Activated CD4-positive, alpha-beta memory T cell treated with anti-CD3 and anti-CD28 coated beads, Interleukin-2, amount 10 ng/mL, durations not matched to agents 7 days and 5 days (primary cell): Measurements from ENCODE around the gene ZNF672. TPM values are rescaled to one million over a fixed set of nuclear protein-coding genes. Genes with fewer than 3 reads are reported as not detected.
A peak's percentile ranks its signal among the peaks of the same experiment; 100 is the strongest.

ENCODE experiments used
- CTCF ChIA-PET: fragments of 350-600 bp; sonication (Branson Sonifier 250); formaldehyde crosslinking; loops from one replicate; lab custom pipeline; 2021; ENCODE audit warnings: antibody characterized with exemption, inconsistent platforms; lab: Charles Lee
- POLR2A ChIA-PET: fragments of 350-600 bp; sonication (Branson Sonifier 250); formaldehyde crosslinking; loops from one replicate; lab custom pipeline; 2021; ENCODE audit warnings: antibody characterized with exemption; lab: Charles Lee
- DNase-seq: peaks from one replicate; pipeline ENCODE4 v3.0.0-alpha.2; 2020
- H3K27ac Mint-ChIP-seq: one replicate; pipeline ENCODE4 v1.8.0; 2021; ENCODE audit warnings: mild to moderate bottlenecking, mixed read lengths
- H3K27me3 Mint-ChIP-seq: one replicate; pipeline ENCODE4 v1.8.0; 2021; ENCODE audit warnings: mixed read lengths
- H3K36me3 Mint-ChIP-seq: one replicate; pipeline ENCODE4 v1.8.0; 2021; ENCODE audit warnings: low read depth, mixed read lengths
- H3K4me1 Mint-ChIP-seq: one replicate; pipeline ENCODE4 v1.8.0; 2021; ENCODE audit warnings: mixed read lengths
- H3K4me3 Mint-ChIP-seq: one replicate; pipeline ENCODE4 v1.8.0; 2021; ENCODE audit warnings: mild to moderate bottlenecking, mixed read lengths
- H3K9me3 Mint-ChIP-seq: one replicate; pipeline ENCODE4 v1.8.0; 2021; ENCODE audit warnings: mixed read lengths
- total RNA-seq, 2 experiments: library from RNA; stranded (reverse); gene quantifications; one replicate each; pipeline ENCODE4 v1.2.3, GENCODE V29; 2021

The ZNF672 gene
- total RNA-seq, 2 experiments from 2014 or later: 54.1 to 60.1 TPM

- Mint-ChIP-seq H3K27ac (peak overlapping the region; percentile 77), H3K27me3 (no peaks in the 10 kb centered on the region), H3K36me3 (peaks cover 70% of the 10 kb centered on the region), H3K4me3 (no peak overlapping the region), H3K4me1 (peaks cover 43% of the 10 kb centered on the region), H3K9me3 (no peaks in the 10 kb centered on the region)
- no peak for DNase-seq
- ChIA-PET POLR2A (no interaction called here), CTCF (no interaction called here)
Observed at GRCh38 chr1:248815407-248816034, 22.5 kb upstream of the ZNF672 start.

GRCh38 chr1:248816042-248816851 is 21.8 kb upstream of the ZNF672 start:
- Mint-ChIP-seq H3K27ac (peak overlapping the region; percentile 77), H3K9me3 (no peaks in the 10 kb centered on the region), H3K4me1 (peaks cover 48% of the 10 kb centered on the region), H3K4me3 (no peak overlapping the region), H3K36me3 (peaks cover 70% of the 10 kb centered on the region), H3K27me3 (no peaks in the 10 kb centered on the region)
- ChIA-PET CTCF (no interaction called here), POLR2A (interaction anchor here (2.0 kb wide), 1 partner anchor 10 kb away, joined by 7 read pairs; the partner anchor contains the start of gene SH3BP5L)
- no peak for DNase-seq

- H3K4me3 Mint-ChIP-seq: no peak overlapping the region
- no peaks in the 10 kb centered on the region for H3K9me3 Mint-ChIP-seq
- DNase-seq: no peak
- POLR2A ChIA-PET: interaction anchor here (2.0 kb wide), 1 partner anchor 9 kb away, joined by 7 read pairs; the partner anchor contains the start of gene SH3BP5L
- CTCF ChIA-PET: no interaction called here
- peaks cover 71% of the 10 kb centered on the region for H3K36me3 Mint-ChIP-seq
- no peaks in the 10 kb centered on the region for H3K27me3 Mint-ChIP-seq
- H3K4me1 Mint-ChIP-seq: peaks cover 56% of the 10 kb centered on the region
- H3K27ac Mint-ChIP-seq: peak overlapping the region; percentile 77
Observed at GRCh38 chr1:248817065-248817464, 21.0 kb upstream of the ZNF672 start.

- POLR2A ChIA-PET: interaction anchor here (1.7 kb wide), 1 partner anchor 8 kb away, joined by 4 read pairs; no protein-coding TSS in a partner anchor
- CTCF ChIA-PET: interaction anchor here (0.7 kb wide), 1 partner anchor 26 kb away, joined by 3 read pairs; no protein-coding TSS in a partner anchor
- H3K9me3 Mint-ChIP-seq: no peaks in the 10 kb centered on the region
Observed at GRCh38 chr1:248818505-248819374, 19.3 kb upstream of the ZNF672 start.

GRCh38 chr1:248820041-248820585 is 17.9 kb upstream of the ZNF672 start:
- no peak overlapping the region for H3K4me3 Mint-ChIP-seq
- no peak overlapping the region for H3K27ac Mint-ChIP-seq
- peaks cover 66% of the 10 kb centered on the region for H3K36me3 Mint-ChIP-seq
- no peak for DNase-seq
- H3K27me3 Mint-ChIP-seq: no peaks in the 10 kb centered on the region
- CTCF ChIA-PET: no interaction called here
- H3K9me3 Mint-ChIP-seq: no peaks in the 10 kb centered on the region
- H3K4me1 Mint-ChIP-seq: peaks cover 83% of the 10 kb centered on the region
- POLR2A ChIA-PET: interaction anchor here (0.9 to 1.7 kb wide), 2 partner anchors 10 to 17 kb away, joined by 3 to 4 read pairs; no protein-coding TSS in a partner anchor

More at GRCh38 chr1:248818505-248819374, 19.3 kb upstream of the ZNF672 start:
- Mint-ChIP-seq H3K36me3 (peaks cover 67% of the 10 kb centered on the region), H3K27ac (peak overlapping the region; percentile 62), H3K27me3 (no peaks in the 10 kb centered on the region), H3K4me1 (peaks cover 71% of the 10 kb centered on the region), H3K4me3 (no peak overlapping the region)
- DNase-seq: no peak

GRCh38 chr1:248821101-248821500 is 16.9 kb upstream of the ZNF672 start:
- Mint-ChIP-seq H3K4me1 (peaks cover 84% of the 10 kb centered on the region), H3K27me3 (no peaks in the 10 kb centered on the region), H3K27ac (no peak overlapping the region), H3K4me3 (no peak overlapping the region), H3K36me3 (peaks cover 67% of the 10 kb centered on the region), H3K9me3 (no peaks in the 10 kb centered on the region)
- POLR2A ChIA-PET: no interaction called here
- no peak for DNase-seq
- CTCF ChIA-PET: no interaction called here

- POLR2A ChIA-PET: interaction anchor here (8.0 kb wide), 1 partner anchor 16 kb away, joined by 136 read pairs; the partner anchor contains the start of gene ZNF672
- peaks cover 80% of the 10 kb centered on the region for H3K4me1 Mint-ChIP-seq
Observed at GRCh38 chr1:248821641-248822040, 16.4 kb upstream of the ZNF672 start.

GRCh38 chr1:248822148-248823032 is 15.6 kb upstream of the ZNF672 start:
- POLR2A ChIA-PET: interaction anchor here (0.6 to 8.0 kb wide), 2 partner anchors 15 to 70 kb away, joined by 3 to 136 read pairs; partner anchors contain the start of gene ZNF672
- no peak overlapping the region for H3K4me3 Mint-ChIP-seq
- H3K4me1 Mint-ChIP-seq: peaks cover 79% of the 10 kb centered on the region
- DNase-seq: no peak
- CTCF ChIA-PET: no interaction called here
- H3K36me3 Mint-ChIP-seq: peaks cover 57% of the 10 kb centered on the region
- H3K9me3 Mint-ChIP-seq: no peaks in the 10 kb centered on the region
- no peaks in the 10 kb centered on the region for H3K27me3 Mint-ChIP-seq
- H3K27ac Mint-ChIP-seq: no peak overlapping the region

More at GRCh38 chr1:248821641-248822040, 16.4 kb upstream of the ZNF672 start:
- no peaks in the 10 kb centered on the region for H3K27me3 Mint-ChIP-seq
- H3K36me3 Mint-ChIP-seq: peaks cover 61% of the 10 kb centered on the region
- no peak for DNase-seq
- CTCF ChIA-PET: no interaction called here
- H3K4me3 Mint-ChIP-seq: no peak overlapping the region
- H3K9me3 Mint-ChIP-seq: no peaks in the 10 kb centered on the region
- H3K27ac Mint-ChIP-seq: no peak overlapping the region

- ChIA-PET POLR2A (interaction anchor here (0.6 to 8.0 kb wide), 2 partner anchors 14 to 35 kb away, joined by 3 to 136 read pairs; partner anchors contain the start of genes ZNF672 and ZNF692), CTCF (no interaction called here)
- H3K9me3 Mint-ChIP-seq: no peaks in the 10 kb centered on the region
- H3K4me1 Mint-ChIP-seq: peaks cover 75% of the 10 kb centered on the region
- peak overlapping the region; percentile 33 for H3K4me3 Mint-ChIP-seq
- no peak for DNase-seq
- H3K27ac Mint-ChIP-seq: no peak overlapping the region
- peaks cover 50% of the 10 kb centered on the region for H3K36me3 Mint-ChIP-seq
- no peaks in the 10 kb centered on the region for H3K27me3 Mint-ChIP-seq
Observed at GRCh38 chr1:248823517-248824001, 14.5 kb upstream of the ZNF672 start.

- H3K4me3 Mint-ChIP-seq: peak overlapping the region; percentile 84
- peaks cover 68% of the 10 kb centered on the region for H3K4me1 Mint-ChIP-seq
- H3K27ac Mint-ChIP-seq: peak overlapping the region; percentile 98
- H3K36me3 Mint-ChIP-seq: peaks cover 45% of the 10 kb centered on the region
- ChIA-PET CTCF (no interaction called here), POLR2A (interaction anchor here (1.7 to 8.0 kb wide), 3 partner anchors 13 to 35 kb away, joined by 4 to 136 read pairs (median 25); partner anchors contain the start of genes ZNF672 and ZNF692)
- DNase-seq: no peak
- H3K9me3 Mint-ChIP-seq: no peaks in the 10 kb centered on the region
- H3K27me3 Mint-ChIP-seq: no peaks in the 10 kb centered on the region
Observed at GRCh38 chr1:248824301-248824700, 13.7 kb upstream of the ZNF672 start.

- H3K36me3 Mint-ChIP-seq: peaks cover 44% of the 10 kb centered on the region
- no peaks in the 10 kb centered on the region for H3K27me3 Mint-ChIP-seq
- DNase-seq: no peak
- H3K4me1 Mint-ChIP-seq: peaks cover 67% of the 10 kb centered on the region
- ChIA-PET CTCF (no interaction called here), POLR2A (interaction anchor here (1.7 to 8.0 kb wide), 5 partner anchors 13 to 38 kb away, joined by 4 to 136 read pairs (median 17); partner anchors contain the start of genes ZNF672 and ZNF692)
- H3K4me3 Mint-ChIP-seq: peak overlapping the region; percentile 84
- no peaks in the 10 kb centered on the region for H3K9me3 Mint-ChIP-seq
- H3K27ac Mint-ChIP-seq: peak overlapping the region; percentile 98
Observed at GRCh38 chr1:248824701-248825100, 13.3 kb upstream of the ZNF672 start.
